Measurements from ENCODE around the gene OR2T11. TPM values are rescaled to one million over a fixed set of nuclear protein-coding genes. Genes with fewer than 3 reads are reported as not detected.

OR2T11 gene
- total RNA-seq, 1 experiment from 2014 or later, result not detected

DNA sequence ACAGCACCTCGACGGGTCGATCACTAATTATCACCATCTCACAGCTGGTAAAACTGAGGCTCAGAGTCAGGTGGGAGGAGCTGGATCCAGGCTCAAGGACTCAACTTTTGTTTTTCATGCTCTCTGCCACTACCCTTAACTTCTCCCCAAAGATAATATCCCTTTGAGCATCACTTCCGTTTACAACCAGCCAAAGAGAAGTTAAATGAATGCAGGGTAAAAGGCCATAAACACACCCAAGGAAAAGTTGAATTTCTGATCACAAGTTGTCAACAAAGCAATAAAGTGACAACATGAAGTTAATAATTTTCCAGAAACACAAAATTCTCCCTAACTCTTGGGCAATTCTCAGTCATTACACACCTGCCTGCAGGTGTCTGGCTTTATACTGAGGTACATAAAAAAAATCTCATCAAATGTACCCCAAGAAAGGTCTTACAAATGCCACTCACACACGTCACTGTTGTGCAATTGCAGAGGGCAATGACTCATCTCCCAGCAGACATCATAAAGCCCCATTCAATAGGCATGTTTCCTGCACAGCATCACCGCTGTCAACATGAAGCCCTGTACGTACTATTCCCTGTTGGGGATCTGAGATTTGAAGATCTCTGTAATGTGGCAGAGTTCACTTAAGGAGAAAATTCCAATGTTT lies 3.4 kb downstream of the OR2T11 start:
- Histone ChIP-seq H3K9me3 (ENCODE audit: insufficient read depth, low read depth) (no peaks in the 10 kb centered on the region), H3K9me2 (ENCODE audit: insufficient read depth) (no peaks in the 10 kb centered on the region), H3K36me3 (ENCODE audit: low read depth) (no peaks in the 10 kb centered on the region), H3F3A (ENCODE audit: insufficient read depth, low read depth) (no peaks in the 10 kb centered on the region), H3K27me3 (ENCODE audit: insufficient read depth, low read depth) (no peaks in the 10 kb centered on the region; the same call in 1 of the 2 replicates), H3K79me2 (ENCODE audit: low read depth) (no peaks in the 10 kb centered on the region), H4K20me1 (ENCODE audit: insufficient read depth) (no peaks in the 10 kb centered on the region), H3K4me2 (no peak overlapping the region), H2AFZ (no peak overlapping the region), H3K27ac (no peak overlapping the region), H3K4me3 (no peak overlapping the region), H3K4me1 (replicated peaks; ENCODE audit: insufficient read depth) (no peaks in the 10 kb centered on the region)
- ChIA-PET CTCF (no interaction called here), POLR2A (ENCODE audit: unreplicated experiment) (no interaction called here)
- no TSS peak for BruUV-seq (replicated peaks)
- no peak for TF ChIP-seq EZH2 (IDR thresholded peaks at IDR 0.05; ENCODE audit: low read depth)
- intact Hi-C loops (cut with micrococcal nuclease; ENCODE audit: unreplicated experiment), result no loop called here
- peak in 1 of 2 experiments; percentile 36 for DNase-seq

- H3K4me3 ChIP-seq, result no peak overlapping the region
- intact Hi-C loops (cut with micrococcal nuclease; ENCODE audit: unreplicated experiment), result no loop called here
- H3K36me3 ChIP-seq (ENCODE audit: low read depth), result no peaks in the 10 kb centered on the region
- DNase-seq, result no peak
- H3K9me2 ChIP-seq (ENCODE audit: insufficient read depth), result no peaks in the 10 kb centered on the region
- no peaks in the 10 kb centered on the region for H3F3A ChIP-seq (ENCODE audit: insufficient read depth, low read depth)
- no peaks in the 10 kb centered on the region for H3K79me2 ChIP-seq (ENCODE audit: low read depth)
- BruUV-seq (replicated peaks), result no TSS peak
- no peaks in the 10 kb centered on the region for H3K4me1 ChIP-seq (replicated peaks; ENCODE audit: insufficient read depth)
- no peak overlapping the region for H3K27ac ChIP-seq
- no peaks in the 10 kb centered on the region; the same call in 1 of the 2 replicates for H3K27me3 ChIP-seq (ENCODE audit: insufficient read depth, low read depth)
- no peak overlapping the region for H2AFZ ChIP-seq
- H3K9me3 ChIP-seq (ENCODE audit: insufficient read depth, low read depth), result no peaks in the 10 kb centered on the region
- H4K20me1 ChIP-seq (ENCODE audit: insufficient read depth), result no peaks in the 10 kb centered on the region
- no peak overlapping the region for H3K4me2 ChIP-seq
- ChIA-PET POLR2A (ENCODE audit: unreplicated experiment) (no interaction called here), CTCF (no interaction called here)
- no peak for TF ChIP-seq EZH2 (IDR thresholded peaks at IDR 0.05; ENCODE audit: low read depth)
- TF ChIP-seq, protein P1, sequence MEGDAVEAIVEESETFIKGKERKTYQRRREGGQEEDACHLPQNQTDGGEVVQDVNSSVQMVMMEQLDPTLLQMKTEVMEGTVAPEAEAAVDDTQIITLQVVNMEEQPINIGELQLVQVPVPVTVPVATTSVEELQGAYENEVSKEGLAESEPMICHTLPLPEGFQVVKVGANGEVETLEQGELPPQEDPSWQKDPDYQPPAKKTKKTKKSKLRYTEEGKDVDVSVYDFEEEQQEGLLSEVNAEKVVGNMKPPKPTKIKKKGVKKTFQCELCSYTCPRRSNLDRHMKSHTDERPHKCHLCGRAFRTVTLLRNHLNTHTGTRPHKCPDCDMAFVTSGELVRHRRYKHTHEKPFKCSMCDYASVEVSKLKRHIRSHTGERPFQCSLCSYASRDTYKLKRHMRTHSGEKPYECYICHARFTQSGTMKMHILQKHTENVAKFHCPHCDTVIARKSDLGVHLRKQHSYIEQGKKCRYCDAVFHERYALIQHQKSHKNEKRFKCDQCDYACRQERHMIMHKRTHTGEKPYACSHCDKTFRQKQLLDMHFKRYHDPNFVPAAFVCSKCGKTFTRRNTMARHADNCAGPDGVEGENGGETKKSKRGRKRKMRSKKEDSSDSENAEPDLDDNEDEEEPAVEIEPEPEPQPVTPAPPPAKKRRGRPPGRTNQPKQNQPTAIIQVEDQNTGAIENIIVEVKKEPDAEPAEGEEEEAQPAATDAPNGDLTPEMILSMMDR (conservative IDR thresholded peaks at IDR 0.05), result no peak
Measured at GRCh38 chr1:248630551-248630950, 4.3 kb downstream of the OR2T11 start.

- intact Hi-C loops (cut with micrococcal nuclease; ENCODE audit: unreplicated experiment), result no loop called here
- no peak for TF ChIP-seq EZH2 (IDR thresholded peaks at IDR 0.05; ENCODE audit: low read depth)
- TF ChIP-seq, protein P1 (conservative IDR thresholded peaks at IDR 0.05), result no peak
- no peaks in the 10 kb centered on the region for H3F3A ChIP-seq (ENCODE audit: insufficient read depth, low read depth)
- H4K20me1 ChIP-seq (ENCODE audit: insufficient read depth), result no peaks in the 10 kb centered on the region
- H3K27me3 ChIP-seq (ENCODE audit: insufficient read depth, low read depth), result no peaks in the 10 kb centered on the region; the same call in 1 of the 2 replicates
- H3K9me3 ChIP-seq (ENCODE audit: insufficient read depth, low read depth), result no peaks in the 10 kb centered on the region
- H3K9me2 ChIP-seq (ENCODE audit: insufficient read depth), result no peaks in the 10 kb centered on the region
- CTCF ChIA-PET, result no interaction called here
- H3K36me3 ChIP-seq (ENCODE audit: low read depth), result no peaks in the 10 kb centered on the region
- POLR2A ChIA-PET (ENCODE audit: unreplicated experiment), result no interaction called here
- no peak for DNase-seq
- no peaks in the 10 kb centered on the region for H3K4me1 ChIP-seq (replicated peaks; ENCODE audit: insufficient read depth)
- no peaks in the 10 kb centered on the region for H3K79me2 ChIP-seq (ENCODE audit: low read depth)
- no peak overlapping the region for H3K27ac ChIP-seq
- H3K4me3 ChIP-seq, result no peak overlapping the region
- no peak overlapping the region for H2AFZ ChIP-seq
- no TSS peak for BruUV-seq (replicated peaks)
- no peak overlapping the region for H3K4me2 ChIP-seq
Measured at GRCh38 chr1:248627971-248628844, 6.7 kb downstream of the OR2T11 start.

All from PC-9 (cell line).